Sciatic nerve (tissue), 2 donors: ENCODE results near the gene LIPA. TPM values are rescaled to one million over a fixed set of nuclear protein-coding genes. Genes with fewer than 3 reads are reported as not detected.
"Not testable (repeated sequence)": the region's sequence is repeated elsewhere in the genome, so short reads cannot be mapped to it uniquely, and the experiment has no call there.

ENCODE experiments used
- ATAC-seq: fragments of 200-7000 bp; cut with Tn5 transposase; one replicate; pipeline ENCODE4 v1.9.1; 2020; ENCODE audit warnings: mild to moderate bottlenecking, moderate library complexity
- DNase-seq: peaks from one replicate; pipeline ENCODE4 v3.0.0-alpha.2; 2020; ENCODE audit warnings: low spot score
- intact Hi-C: fragments of 100-400 bp; cut with DNase I; formaldehyde crosslinking; loops from one replicate; pipeline ENCODE4 v1.14.2; 2022
- total RNA-seq: library from RNA; stranded (reverse); fragmentation: NEBNext Ultra II Directional; extraction: Animal tissue kit (Norgen Biotek cat#: 25700); gene quantifications from one replicate; pipeline ENCODE4 v1.2.1, GENCODE V29; 2021
- donor health status: DM: no; HTN: no; CAD: no.
- donor health status: DM: no; HTN: no; CAD: no.

LIPA gene
- total RNA-seq, 1 donor from 2014 or later, result 72.5 TPM

- ATAC-seq, result no peak
- DNase-seq, result no peak
- intact Hi-C loops, result no loop called here
These were observed 23.4 kb upstream of the LIPA start for GRCh38 chr10:89274928-89275327.

DNA sequence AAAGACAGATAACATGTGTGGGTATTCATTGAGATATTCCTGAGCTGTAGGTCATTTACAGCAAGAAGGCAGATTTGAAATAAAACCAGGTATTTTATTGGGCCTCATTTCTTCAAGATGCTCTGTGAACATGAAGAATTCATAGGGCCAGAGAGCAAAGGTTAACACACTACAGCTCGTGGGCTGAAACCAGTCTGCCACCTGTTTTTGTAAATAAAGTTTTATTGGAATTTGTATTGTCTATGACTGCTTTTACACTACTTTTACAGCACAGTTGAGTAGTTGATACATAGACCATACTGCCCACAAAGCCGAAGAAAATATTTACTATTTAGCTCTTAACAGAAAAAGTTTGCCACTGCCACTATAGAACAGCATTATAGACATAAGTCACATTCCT, 22.1 kb upstream of the LIPA start:
- no peak for ATAC-seq
- intact Hi-C loops, result no loop called here
- no peak for DNase-seq

- ATAC-seq (no peak), DNase-seq (no peak)
- intact Hi-C loops, result no loop called here
These were observed 20.0 kb upstream of the LIPA start for GRCh38 chr10:89271532-89271931.

DNA sequence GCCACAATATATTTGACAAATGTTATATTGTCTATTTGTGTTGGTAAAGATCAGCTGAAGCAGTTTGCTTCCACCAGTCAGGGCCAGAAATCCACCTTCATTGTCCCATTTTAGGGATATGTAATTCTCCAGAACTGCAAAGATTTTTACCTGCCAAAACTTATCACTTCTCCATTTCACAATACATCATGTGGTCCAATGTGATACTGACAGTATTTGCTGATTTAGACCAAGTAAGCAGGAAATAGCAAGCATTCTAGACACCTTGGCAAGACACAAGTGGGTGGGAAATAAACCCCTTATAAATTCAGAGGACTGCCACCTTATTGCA, 18.5 kb upstream of the LIPA start:
- ATAC-seq, result no peak
- intact Hi-C loops, result no loop called here
- no peak for DNase-seq

DNA sequence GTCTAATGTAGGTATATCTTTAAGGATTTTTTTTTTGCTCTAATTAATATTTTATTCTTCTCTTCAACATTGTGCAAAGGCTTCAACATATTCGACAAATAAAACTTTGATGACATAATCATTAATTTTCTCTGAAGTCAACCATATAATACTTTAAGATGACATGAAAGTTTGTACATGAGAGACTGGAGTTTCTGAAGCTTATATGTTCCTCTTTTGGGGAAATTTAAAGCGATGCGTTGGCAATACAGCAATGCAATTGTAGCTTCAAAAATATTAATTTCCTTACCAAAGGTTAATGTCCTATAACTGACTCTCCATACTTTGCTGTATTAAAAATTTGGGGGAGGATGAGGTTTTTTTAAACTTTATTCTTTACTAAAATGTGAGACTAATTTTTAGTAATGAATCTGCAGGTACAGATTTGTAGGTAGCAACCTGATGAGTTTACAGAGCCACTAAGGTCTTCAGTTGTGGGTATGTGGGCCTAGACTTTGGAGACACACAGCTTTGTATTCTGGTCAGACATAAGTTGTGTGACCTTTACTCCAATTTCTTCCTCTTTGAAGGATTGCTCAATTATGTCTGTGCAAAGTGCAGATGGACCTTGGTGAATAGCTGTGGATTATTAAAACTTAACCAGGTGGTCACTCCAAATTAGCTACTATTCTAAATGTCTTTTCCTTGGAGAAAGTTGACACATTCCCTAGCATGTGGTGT, 18.0 kb upstream of the LIPA start:
- intact Hi-C loops, result loop anchor here (5.0 kb wide), 1 partner anchor 563 kb away; no protein-coding TSS in a partner anchor
- DNase-seq, result no peak
- ATAC-seq, result peak; percentile 36

DNA sequence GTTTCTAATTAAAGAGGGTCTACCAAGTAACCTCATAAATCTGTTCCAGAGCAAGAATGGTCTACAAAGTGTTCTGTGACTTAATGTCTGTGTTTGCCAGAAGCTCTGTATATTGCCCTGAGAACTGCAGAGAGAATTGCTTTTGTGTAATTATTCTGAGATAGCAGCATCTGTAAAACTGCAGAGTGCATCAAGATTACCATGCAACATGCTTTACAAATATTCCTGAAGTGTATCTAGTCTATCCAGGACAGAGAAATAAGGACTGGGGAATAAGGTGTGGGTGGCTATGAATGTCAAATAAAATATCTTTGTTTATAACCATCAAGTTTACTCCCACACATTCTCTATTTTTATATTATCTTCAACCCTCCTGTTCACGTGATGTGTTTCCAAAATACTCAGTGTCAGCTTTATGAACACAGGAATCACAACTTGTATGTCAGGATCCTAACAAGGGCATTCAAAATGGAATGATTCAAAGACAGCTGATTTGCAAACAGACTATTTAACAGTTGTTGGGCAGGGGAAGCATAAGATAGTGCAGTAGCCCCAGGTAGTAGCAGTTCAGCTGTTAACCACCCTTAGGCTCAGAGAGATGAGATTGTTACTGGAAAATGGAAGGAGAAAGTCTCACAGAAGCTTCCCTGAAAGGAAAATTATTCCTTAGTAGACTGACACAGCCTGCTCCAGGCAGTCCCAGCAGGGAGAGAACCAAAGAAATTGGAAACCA, 15.3 kb upstream of the LIPA start:
- intact Hi-C loops, result loop anchor here (5.0 kb wide), 1 partner anchor 565 kb away; no protein-coding TSS in a partner anchor

GRCh38 chr10:89263531-89263930, 12.0 kb upstream of the LIPA start:
- DNase-seq, result no peak
- ATAC-seq, result no peak
- intact Hi-C loops, result no loop called here

More for the DNA sequence above, 15.3 kb upstream of the LIPA start:
- DNase-seq (no peak), ATAC-seq (no peak)

DNA sequence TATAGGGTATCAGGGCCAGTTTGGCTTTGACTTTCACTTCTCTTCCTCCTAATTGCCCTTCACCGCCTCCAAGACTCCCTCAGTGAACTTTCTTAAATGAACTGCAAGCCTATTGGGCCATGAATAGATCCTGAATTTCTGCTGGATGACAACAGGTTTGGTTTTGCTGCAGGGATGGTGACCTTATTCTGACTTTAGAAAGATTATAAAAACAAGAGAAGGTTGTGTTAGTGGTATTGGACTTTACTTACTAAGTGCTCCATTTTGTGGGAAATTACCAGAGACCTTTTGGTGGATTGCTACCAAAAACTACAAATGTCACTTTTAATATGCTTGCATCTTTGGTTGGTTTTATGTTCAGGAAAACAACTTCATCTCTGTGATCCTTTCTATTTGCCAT, 11.5 kb upstream of the LIPA start:
- ATAC-seq (no peak), DNase-seq (no peak)
- intact Hi-C loops, result no loop called here

DNA sequence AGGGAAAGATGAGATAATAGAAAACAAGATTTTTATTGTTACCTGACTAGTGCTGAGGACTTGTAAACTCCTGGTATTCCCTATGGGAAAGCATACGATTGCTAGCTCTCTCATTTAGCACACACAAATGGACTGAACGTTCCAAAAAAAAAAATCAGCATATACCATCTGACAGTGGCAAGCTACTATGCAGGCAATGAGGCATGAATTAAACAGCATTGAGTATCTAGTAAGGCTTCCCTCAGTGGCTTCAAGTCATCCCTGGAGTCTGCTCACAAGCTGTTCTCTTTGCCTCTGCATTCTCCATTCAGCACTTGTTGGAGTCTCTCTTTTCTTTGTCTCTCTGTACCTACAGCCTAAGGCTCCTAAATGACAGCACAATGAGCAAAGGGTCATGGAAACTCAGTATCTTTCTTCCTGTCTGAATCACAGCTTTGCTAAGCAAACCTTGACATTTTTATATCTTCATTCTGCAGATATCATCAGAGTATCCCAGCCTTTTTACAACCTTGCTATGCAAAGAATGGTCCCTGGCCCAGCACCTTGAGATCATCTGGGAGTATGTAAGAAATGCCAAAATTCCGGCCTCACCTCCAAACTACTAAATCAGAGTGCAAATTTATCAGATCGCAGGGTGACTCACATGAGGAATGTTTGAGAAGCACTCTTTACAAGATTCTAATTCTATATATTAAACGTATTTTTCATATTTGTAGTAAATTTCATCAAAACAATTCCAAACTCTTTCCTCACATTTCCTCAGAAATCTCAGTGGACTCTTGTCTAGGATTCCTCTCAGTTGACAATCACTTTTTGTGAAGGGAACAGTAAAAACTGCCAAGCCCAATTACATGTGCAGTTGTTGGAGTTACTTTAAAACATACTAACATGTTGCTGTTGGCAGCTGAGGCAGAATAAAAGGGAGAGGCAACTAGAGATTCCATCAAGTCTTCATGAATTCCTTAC, 10.8 kb upstream of the LIPA start:
- intact Hi-C loops, result no loop called here
- DNase-seq, result no peak
- ATAC-seq, result peak; percentile 30

DNA sequence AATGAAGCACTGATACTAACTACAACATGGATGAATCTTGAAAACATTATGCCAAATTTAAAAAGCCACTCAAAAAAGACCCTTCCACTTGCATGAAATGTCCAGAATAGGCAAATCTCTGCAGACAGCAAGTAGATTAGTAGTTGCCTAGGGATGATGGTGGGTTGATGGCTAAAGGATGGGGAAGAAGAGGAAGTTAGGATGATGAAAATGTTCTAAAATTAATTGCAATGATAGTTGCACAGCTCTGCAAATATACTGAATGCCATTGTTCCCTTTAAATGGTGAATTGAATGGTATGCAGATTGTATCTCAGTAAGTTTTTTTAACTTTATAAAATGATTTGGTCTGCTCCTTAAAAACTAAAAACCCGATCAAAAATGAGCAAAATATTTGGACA, 7.3 kb upstream of the LIPA start:
- DNase-seq (no peak), ATAC-seq (no peak)
- intact Hi-C loops, result no loop called here

DNA sequence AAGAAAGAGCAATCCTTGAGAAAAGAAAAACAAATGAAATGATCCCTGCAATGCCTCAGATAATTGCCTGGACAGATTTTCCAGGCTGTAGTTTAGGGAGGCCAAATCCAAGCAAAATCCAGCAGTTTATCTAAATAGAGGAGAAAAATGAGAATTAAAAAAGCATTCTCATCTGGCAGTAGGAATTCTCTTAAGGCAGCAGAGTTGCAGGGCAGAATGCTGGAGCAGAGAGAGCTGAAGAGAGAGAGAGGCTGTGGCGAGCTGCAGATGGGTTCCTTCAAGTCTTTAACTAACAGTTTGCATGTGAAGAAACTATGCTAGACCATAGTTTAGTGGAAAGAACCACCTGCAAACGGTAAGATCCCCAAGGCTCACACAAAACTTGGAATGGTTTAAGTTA, 6.0 kb upstream of the LIPA start:
- intact Hi-C loops, result no loop called here
- ATAC-seq (no peak), DNase-seq (no peak)

DNA sequence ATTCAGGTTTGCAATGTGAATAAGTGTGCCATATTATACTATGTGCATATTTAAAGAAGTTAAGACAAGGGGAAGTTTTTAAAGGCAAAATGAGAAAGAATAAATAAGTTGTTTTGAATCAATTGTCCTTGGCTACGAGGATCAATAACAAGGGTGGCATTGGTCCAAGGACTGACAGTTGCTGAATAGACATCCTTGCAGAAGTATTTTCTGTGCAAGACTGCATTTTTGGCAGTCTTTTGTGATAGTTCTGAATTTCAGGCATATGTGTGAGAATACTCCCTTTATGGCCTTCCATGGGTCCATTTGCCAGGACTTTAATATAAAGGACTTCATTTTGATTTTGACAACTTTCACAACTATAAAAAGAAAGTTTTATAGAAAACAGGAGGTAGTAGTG, 5.4 kb upstream of the LIPA start:
- intact Hi-C loops, result no loop called here
- DNase-seq (no peak), ATAC-seq (no peak)

GRCh38 chr10:89256340-89256739, 4.8 kb upstream of the LIPA start:
- no peak for DNase-seq
- intact Hi-C loops, result no loop called here
- no peak for ATAC-seq

DNA sequence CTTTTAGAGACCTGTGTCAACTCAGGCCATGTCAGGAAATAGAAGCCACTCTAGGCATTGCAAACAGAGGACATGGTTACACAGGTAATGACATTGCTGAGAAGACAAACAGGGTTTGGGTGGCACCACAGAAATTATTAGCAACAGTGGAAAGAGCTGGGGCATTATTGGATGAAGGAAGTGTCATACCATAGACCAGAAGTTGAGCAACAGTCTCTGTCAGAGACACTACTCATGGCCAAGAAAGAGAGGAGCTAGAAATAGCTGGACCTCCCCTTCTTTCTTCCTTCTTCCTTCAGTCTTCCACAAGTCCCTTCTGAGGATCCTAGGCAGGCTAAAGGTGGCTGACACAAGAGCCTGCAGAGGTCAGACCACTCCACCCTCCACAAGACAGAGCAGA, 4.2 kb upstream of the LIPA start:
- DNase-seq (no peak), ATAC-seq (no peak)
- intact Hi-C loops, result no loop called here

- intact Hi-C loops, ATAC-seq, DNase-seq: not testable (repeated sequence)
These were observed 3.6 kb upstream of the LIPA start for GRCh38 chr10:89255091-89255579.

DNA sequence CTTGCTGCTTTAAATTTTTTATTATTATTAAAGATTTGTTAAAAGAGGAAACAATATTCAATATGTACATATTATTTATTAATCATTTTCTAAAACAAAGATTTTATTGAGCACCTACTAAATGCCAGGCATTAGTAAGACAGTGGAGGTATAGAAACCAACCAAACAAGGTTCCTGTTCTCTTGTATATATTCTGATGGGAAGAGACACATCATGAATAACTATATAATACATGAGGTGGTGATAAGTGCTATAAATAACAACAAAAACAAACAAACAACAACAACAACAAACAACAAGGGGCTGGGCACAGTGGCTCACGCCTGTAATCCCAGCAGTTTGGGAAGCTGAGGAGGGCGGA, 630 bp upstream of the LIPA start:
- intact Hi-C loops, result no loop called here
- DNase-seq (no peak), ATAC-seq (no peak)

DNA sequence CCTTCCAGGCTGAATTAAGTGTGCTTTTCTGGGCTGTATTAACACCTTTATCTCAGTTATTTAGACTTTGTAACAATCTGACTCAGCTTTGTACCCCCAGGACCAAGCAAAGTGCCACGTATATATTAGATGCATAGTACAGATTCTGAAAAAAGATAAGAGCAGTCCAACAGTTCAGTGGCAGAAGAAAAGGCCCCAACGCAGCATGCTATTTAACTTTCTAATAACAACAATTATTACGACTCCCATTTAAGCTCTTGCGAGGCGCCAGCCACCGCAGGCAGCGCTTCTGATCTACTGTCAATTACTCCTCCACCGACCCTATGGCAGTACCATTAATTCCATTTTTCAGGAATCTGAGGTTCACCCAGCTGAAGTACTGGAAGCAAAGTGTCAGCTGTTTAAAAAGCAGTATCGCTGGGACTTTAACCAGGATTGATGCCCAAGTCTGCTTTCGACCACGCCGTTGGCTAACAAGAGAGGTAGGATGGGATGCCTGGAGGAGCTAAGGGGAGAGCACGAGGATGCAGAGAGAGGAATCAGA, 638 bp downstream of the LIPA start:
- no peak for ATAC-seq
- intact Hi-C loops, result no loop called here
- DNase-seq, result no peak

- DNase-seq (no peak), ATAC-seq (no peak)
- intact Hi-C loops, result no loop called here
These were observed 2.6 kb downstream of the LIPA start for GRCh38 chr10:89248990-89249389.

DNA sequence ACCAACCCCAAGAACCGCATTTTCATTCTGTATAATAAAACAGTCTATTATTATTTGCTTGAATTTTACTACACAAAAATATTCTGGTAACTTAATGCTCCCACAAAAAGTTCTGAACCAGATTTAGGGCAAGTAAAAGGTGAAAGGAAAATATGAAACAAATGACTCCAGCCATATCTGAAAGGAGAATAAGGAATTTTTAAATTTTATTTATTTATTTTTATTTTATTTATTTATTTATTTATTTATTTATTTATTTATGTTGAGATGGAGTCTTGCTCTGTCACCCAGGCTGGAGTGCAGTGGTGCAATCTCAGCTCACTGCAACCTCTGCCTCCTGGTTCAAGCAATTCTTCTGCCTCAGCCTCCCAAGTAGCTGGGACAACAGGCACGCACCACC, 4.0 kb downstream of the LIPA start:
- intact Hi-C loops, DNase-seq, ATAC-seq: not testable (repeated sequence)
